Glomerular visceral epithelial cell (primary cell): ENCODE measurements around the gene RIT2.
"Not testable (repeated sequence)": the region's sequence is repeated elsewhere in the genome, so short reads cannot be mapped to it uniquely, and the experiment has no call there.

Experiments
- DNase-seq: peaks from one replicate; pipeline ENCODE4 v3.0.0-alpha.2; 2016; ENCODE audit errors: extremely low spot score

Gene RIT2

GRCh38 chr18:42838546-42839145 lies 276.8 kb downstream of the RIT2 start:
- no peak for DNase-seq

GRCh38 chr18:42830936-42831335 lies 284.5 kb downstream of the RIT2 start:
- DNase-seq, result no peak

GRCh38 chr18:42828881-42829280 lies 286.6 kb downstream of the RIT2 start:
- no peak for DNase-seq

- DNase-seq, result no peak
These were observed 291.3 kb downstream of the RIT2 start for GRCh38 chr18:42824178-42824577.

- no peak for DNase-seq
These were observed 292.8 kb downstream of the RIT2 start for GRCh38 chr18:42822711-42823110.

- DNase-seq, result no peak
These were observed 294.0 kb downstream of the RIT2 start for GRCh38 chr18:42821492-42821891.

- DNase-seq, result no peak
These were observed 300.9 kb downstream of the RIT2 start for GRCh38 chr18:42814618-42815017.

- DNase-seq, result no peak
These were observed 301.3 kb downstream of the RIT2 start for GRCh38 chr18:42814184-42814583.

GRCh38 chr18:42813570-42813969 lies 301.9 kb downstream of the RIT2 start:
- no peak for DNase-seq

- DNase-seq, result no peak
These were observed 307.6 kb downstream of the RIT2 start for GRCh38 chr18:42807887-42808286.

- no peak for DNase-seq
These were observed 313.8 kb downstream of the RIT2 start for GRCh38 chr18:42801706-42802105.

- no peak for DNase-seq
These were observed 316.8 kb downstream of the RIT2 start for GRCh38 chr18:42798606-42799170.

GRCh38 chr18:42795213-42795789 lies 320.2 kb downstream of the RIT2 start:
- not testable (repeated sequence) for DNase-seq

- no peak for DNase-seq
These were observed 322.8 kb downstream of the RIT2 start for GRCh38 chr18:42792731-42793130.

- DNase-seq, result peak; percentile 19
These were observed 330.9 kb downstream of the RIT2 start for GRCh38 chr18:42784632-42785031.

- no peak for DNase-seq
These were observed 332.6 kb downstream of the RIT2 start for GRCh38 chr18:42782929-42783328.

GRCh38 chr18:42781298-42781815 lies 334.1 kb downstream of the RIT2 start:
- DNase-seq, result no peak

- DNase-seq, result no peak
These were observed 335.3 kb downstream of the RIT2 start for GRCh38 chr18:42780171-42780570.

- no peak for DNase-seq
These were observed 336.9 kb downstream of the RIT2 start for GRCh38 chr18:42778445-42779042.

GRCh38 chr18:42778024-42778423 lies 337.5 kb downstream of the RIT2 start:
- DNase-seq, result no peak

GRCh38 chr18:42773870-42774269 lies 341.6 kb downstream of the RIT2 start:
- DNase-seq, result no peak

- DNase-seq, result no peak
These were observed 343.5 kb downstream of the RIT2 start for GRCh38 chr18:42771936-42772335.

- DNase-seq, result no peak
These were observed 350.2 kb downstream of the RIT2 start for GRCh38 chr18:42765302-42765701.
